Measurements from ENCODE around the gene ZBTB7C. TPM values are rescaled to one million over a fixed set of nuclear protein-coding genes. Genes with fewer than 3 reads are reported as not detected.

Gene ZBTB7C
- total RNA-seq, 1 donor: 0.09 TPM

DNA sequence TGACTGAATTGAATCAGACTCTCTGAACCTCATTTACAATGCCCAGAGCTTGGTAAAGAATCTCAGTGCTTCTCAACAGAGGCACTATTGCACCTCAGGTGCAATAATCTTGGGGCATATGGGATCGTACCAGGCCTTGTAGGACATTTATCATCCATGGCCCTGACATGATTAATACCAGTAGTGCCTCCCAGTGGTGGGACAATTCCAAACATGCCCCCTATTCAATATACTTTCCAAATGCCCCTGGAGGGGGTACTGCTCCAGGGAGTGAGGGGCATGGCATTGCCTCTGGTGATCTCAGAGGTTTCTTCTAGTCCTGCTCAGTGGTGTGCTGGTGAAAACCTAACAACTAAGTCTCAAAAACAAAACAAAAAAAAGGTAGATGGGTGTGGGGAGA is 303.9 kb downstream of the ZBTB7C start:
- TF ChIP-seq, protein P1, sequence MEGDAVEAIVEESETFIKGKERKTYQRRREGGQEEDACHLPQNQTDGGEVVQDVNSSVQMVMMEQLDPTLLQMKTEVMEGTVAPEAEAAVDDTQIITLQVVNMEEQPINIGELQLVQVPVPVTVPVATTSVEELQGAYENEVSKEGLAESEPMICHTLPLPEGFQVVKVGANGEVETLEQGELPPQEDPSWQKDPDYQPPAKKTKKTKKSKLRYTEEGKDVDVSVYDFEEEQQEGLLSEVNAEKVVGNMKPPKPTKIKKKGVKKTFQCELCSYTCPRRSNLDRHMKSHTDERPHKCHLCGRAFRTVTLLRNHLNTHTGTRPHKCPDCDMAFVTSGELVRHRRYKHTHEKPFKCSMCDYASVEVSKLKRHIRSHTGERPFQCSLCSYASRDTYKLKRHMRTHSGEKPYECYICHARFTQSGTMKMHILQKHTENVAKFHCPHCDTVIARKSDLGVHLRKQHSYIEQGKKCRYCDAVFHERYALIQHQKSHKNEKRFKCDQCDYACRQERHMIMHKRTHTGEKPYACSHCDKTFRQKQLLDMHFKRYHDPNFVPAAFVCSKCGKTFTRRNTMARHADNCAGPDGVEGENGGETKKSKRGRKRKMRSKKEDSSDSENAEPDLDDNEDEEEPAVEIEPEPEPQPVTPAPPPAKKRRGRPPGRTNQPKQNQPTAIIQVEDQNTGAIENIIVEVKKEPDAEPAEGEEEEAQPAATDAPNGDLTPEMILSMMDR (IDR thresholded peaks at IDR 0.05; ENCODE audit: insufficient read depth, low read length): no peak
- H3K4me3 ChIP-seq (ENCODE audit: low read depth, low read length): no peak overlapping the region

DNA sequence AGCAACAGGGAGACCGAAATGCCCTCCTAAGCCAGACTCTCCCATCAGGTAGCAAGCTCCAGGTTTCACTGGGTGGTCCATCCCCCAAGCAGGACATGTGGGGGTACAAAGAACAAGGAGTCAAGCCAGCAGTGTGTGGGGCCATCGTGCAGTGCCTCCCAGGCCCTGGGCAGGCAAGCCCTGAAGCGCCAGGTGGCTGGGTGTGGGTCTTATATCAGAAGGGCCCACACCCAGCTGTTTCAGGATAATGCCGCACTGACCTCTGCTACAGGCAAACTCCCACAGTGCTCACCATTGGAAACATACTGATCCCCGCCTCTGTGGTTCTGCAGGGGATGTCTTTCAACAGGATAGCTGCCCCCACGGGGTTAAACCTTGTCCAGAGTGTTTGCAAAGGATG is 304.5 kb downstream of the ZBTB7C start:
- DNase-seq (ENCODE audit: low read depth): no peak
- TF ChIP-seq, protein P1 (IDR thresholded peaks at IDR 0.05; ENCODE audit: insufficient read depth, low read length): no peak

More for the DNA sequence above, 303.9 kb downstream of the ZBTB7C start:
- no peak for DNase-seq (ENCODE audit: low read depth)

DNA sequence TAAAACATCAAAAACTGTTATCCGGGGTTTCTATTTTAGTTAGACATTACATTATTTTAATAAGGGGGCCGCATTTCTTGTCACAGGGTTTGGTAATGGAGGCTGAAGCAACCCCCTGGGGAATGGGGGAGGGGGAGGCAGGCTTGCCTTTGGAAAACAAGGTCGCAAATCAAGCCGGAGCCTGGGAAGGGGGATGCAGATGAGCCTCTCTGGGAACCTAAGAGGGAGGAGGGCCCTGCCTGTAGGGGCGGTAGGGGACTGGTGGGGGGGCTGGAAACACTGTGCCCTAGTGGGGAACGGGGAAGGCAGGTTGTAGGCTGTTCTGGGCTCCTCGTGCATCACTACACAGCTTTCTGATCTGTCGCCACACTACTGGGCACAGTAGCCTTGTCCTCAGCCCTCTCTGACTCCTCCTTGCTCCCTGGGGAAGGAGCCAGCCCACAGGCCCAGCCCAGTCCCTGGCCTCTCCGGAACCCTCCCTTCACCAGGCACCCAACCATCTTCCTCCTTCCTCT is 308.5 kb downstream of the ZBTB7C start:
- TF ChIP-seq, protein P1 (IDR thresholded peaks at IDR 0.05; ENCODE audit: insufficient read depth, low read length): no peak
- no peak overlapping the region for H3K4me3 ChIP-seq (ENCODE audit: low read depth, low read length)

More for the DNA sequence above, 304.5 kb downstream of the ZBTB7C start:
- H3K4me3 ChIP-seq (ENCODE audit: low read depth, low read length): no peak overlapping the region

DNA sequence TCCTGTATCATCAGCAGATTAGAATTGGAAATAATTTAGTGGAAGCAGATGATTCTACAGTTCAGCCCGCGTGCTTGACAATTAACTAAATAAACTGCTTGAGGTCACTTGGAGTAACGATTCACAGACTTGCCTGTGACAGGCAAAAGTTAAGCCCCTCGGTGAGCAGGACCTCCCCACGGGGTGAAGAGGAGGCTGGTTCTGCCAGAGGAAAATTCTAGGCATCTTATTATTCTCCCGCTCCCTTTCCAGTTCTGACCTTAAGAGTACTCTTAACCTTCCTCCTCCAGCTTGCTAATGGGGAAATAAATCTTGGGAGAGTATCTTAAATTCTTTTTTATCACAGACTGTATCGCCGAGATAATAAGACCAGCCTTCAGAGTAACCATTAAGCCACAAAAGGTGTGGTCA is 309.0 kb downstream of the ZBTB7C start:
- H3K4me3 ChIP-seq (ENCODE audit: low read depth, low read length): no peak overlapping the region
- DNase-seq (ENCODE audit: low read depth): no peak
- TF ChIP-seq, protein P1 (IDR thresholded peaks at IDR 0.05; ENCODE audit: insufficient read depth, low read length): no peak

More for the DNA sequence above, 308.5 kb downstream of the ZBTB7C start:
- DNase-seq (ENCODE audit: low read depth): no peak

DNA sequence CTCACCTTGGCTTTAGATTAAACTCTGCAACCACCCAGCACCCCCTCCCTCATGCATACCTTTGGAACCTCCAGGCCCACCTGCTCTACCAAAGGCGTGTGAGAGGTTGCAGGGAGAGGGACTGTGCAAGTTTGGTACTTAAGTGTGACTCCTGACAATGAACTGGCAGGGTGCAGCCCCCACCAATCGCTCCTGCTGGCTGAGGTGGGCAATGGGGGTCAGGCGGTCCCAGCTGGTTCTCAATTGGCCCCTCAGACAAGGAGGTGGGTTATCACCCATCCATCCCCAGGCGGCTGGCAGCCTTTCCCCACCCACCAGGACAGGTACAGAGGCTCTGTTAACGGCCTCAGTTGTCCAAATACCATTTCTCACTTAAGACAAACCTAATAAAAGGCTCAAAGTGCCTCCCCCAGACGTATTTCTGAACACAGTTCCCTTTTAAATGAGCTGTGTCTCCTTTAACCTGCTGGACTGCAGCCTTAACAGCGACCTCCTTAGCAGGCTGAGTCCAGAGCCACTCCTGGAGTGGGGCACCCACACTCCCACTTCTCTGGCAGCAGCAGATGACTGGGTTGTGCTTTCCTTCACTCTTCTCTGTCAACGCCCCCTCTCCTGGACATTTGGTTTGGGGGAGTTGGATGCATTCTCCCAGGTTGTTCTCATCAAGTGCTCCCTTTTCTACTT is 309.6 kb downstream of the ZBTB7C start:
- no peak for DNase-seq (ENCODE audit: low read depth)
- no peak overlapping the region for H3K4me3 ChIP-seq (ENCODE audit: low read depth, low read length)
- TF ChIP-seq, protein P1 (IDR thresholded peaks at IDR 0.05; ENCODE audit: insufficient read depth, low read length): no peak

DNA sequence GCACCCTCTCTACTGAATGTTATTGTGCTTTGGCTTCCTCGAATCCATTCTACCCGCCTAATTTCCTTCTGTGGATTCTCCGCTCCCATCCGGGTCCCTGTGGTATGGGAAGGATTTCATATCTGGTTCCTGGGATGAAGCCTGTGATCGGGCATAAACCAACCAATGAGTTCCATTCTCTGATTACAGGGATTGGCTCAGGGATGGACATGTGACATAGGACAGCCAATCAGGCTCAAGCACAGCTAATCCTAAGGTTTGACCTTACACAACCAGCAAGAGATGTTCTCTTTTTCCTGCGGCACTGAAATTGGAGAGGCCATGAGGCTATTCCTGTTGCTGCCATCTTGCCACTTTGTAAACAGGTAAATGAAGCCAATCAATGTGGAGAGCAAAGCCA is 310.6 kb downstream of the ZBTB7C start:
- no peak overlapping the region for H3K4me3 ChIP-seq (ENCODE audit: low read depth, low read length)
- TF ChIP-seq, protein P1 (IDR thresholded peaks at IDR 0.05; ENCODE audit: insufficient read depth, low read length): no peak
- no peak for DNase-seq (ENCODE audit: low read depth)
